VCaP (cell line): ENCODE measurements around the gene ANKRD40CL.

Source experiments
- H3K27ac ChIP-seq: fragments of 450-650 bp; 2 replicates; pipeline ENCODE4 v1.5.1; 2017
- CTCF ChIP-seq: fragments of 450-650 bp; conservative IDR thresholded peaks from 2 replicates; pipeline ENCODE4 v1.5.1; 2017; ENCODE audit warnings: mild to moderate bottlenecking, moderate library complexity

ANKRD40CL gene

DNA sequence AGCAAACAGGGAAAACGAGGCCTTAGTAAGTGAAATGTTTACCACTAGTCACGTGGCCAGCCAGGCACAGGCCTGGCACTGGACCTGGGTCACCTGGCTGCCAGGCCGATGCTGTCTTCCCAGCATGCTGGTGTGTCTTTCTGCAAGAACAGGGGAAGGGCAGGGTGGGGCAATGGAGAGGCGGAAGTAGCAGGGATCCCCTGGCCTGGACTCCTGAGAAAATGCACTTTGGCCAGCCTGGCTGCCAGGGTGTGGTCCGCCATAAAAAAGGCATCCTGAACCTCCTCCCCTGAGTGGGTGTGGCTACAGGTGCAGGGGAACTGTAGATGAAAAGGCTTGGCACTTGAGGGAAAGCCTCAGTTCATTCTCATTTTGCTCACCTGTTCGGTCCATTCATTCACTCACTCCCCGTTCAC lies 1.0 kb upstream of the ANKRD40CL start:
- no peak for TF ChIP-seq CTCF
- peak overlapping the region; percentile 80 for H3K27ac ChIP-seq

DNA sequence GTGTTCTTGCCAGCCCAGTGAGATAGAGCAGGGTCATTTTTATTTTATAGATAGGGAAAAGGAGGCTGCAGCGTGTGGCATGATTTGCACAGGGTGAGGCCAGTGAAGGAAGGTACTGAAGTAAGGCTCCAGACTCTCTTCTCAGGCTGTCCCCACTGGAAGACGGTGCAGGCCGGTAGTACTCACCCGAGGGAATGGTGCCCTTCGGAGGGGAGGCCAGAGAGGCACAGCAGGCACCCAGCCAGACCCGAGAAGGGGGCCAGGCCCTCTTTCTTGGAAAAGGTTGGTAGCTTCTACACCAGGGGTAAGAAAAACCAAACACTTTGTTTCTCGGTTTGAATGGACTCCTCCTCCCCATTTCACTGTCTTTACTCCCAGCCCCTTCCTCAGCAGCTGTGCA lies 288 bp downstream of the ANKRD40CL start:
- no peak for TF ChIP-seq CTCF
- peak overlapping the region; percentile 80; the same call in 1 of the 2 replicates for H3K27ac ChIP-seq

DNA sequence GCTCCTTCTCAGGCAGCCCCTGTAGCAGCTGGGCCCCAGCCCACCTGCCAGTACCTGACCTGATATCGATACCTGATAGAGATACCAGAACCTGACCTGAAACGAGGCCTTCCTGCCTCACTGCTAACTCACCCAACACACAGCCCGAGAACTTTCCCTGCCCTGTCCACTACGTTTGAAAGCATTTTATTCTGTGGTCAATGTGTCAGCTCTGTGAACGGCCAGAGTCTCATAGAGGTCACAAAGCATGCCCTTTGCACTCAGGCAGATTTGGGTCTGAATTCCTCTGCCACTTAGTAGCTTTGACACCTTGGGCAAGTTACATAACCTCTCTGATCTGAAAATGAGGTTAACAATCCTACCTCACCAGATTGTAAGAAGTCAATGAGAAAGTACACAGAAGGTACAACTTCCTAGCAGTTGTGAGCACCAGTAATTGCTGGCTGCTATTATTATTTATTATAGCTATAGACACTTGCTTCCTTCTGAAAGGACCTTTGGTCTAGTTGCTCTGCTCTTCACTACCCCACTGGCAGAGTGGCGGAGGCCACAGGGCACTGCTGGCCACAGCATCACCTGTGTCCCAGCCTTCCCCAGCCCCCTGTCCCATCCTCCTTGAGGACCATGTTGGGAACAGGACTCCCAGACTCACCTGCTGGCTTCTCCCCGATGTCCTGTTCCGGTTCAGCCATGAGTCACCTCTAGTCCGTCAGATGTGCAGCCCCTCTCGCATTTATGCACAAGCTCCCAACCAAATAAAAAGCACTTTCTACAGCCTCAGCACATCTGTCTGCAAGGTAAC lies 895 bp downstream of the ANKRD40CL start:
- no peak for TF ChIP-seq CTCF
- peak overlapping the region; percentile 80; the same call in 1 of the 2 replicates for H3K27ac ChIP-seq

- peak overlapping the region; percentile 80 for H3K27ac ChIP-seq
- no peak for TF ChIP-seq CTCF
Measured at GRCh38 chr17:50765454-50766221, 1.7 kb downstream of the ANKRD40CL start.

DNA sequence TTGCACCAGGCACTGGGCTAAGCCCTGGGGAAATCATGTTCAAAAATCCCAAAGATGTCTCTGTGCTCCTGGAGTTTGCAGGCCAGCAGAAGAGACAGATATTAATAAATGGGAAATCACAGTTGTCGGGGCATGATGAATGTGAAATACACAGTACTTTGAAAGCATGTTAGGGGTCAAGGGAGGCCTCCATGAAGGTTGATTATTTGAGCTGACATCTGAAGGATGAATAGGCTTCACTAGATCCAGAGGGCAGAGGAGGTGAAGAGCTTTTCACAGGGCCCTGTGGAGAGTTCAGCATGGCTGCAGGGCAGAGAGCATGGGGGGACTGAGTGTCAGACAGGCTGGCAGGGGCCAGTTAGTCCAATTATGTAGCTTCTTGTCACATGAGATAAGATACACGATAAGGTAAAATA lies 2.6 kb downstream of the ANKRD40CL start:
- no peak for TF ChIP-seq CTCF
- peak overlapping the region; percentile 80 for H3K27ac ChIP-seq

DNA sequence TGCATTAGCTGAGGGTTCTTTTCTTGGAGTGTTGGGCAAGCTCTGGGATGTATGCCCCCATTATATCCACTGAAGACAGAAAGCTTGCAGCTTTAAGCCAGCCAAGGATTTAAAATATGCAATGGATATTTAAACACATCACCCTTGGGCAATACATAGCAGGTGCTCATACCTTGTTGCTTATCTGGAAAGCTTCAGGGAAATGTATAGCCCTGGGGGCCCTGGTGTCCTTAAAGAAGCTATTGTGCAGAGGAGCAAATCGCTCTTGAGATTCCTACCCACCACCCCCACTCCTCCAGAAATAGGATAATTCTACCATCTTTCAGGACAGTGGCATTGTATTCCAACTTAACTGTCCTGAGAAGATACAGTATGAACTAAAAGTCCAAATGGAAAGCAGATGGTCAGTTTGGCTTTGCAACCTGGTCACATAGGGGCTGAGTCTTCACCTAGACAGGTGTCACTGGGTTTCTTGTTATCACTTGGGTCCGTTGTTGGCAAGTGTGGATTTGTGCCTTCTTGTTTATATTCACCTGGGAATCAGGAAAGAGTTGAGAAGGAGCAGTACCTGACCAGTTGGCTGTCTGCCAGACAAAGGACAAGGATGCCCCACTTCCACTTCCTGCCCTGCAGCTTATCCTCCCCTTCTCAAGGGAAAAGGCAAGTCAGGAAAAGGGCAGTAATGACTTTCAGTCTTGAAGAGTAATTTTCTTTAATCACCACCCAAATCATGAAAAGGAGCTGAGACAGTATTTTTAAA lies 3.4 kb downstream of the ANKRD40CL start:
- no peak for TF ChIP-seq CTCF
- H3K27ac ChIP-seq: peak overlapping the region; percentile 80

DNA sequence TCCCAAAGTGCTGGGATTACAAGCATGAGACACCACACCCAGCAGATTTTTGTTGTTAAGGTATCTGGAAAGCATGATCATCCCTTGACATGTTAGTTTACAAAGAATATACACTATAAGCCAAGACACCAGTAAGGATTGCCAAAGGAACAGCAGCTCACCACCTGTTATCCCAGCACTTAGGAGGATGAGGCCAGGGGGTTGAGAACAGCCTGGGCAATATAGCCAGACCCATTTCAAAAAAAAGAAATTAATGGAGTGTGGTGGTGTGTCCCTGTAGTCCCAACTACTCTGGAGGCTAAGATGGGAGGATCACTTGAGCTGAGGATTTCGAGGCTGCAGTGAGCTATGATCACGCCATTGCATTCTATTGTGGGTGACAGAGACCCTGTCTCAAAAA lies 5.1 kb downstream of the ANKRD40CL start:
- peak overlapping the region; percentile 80; the same call in 1 of the 2 replicates for H3K27ac ChIP-seq
- TF ChIP-seq CTCF: no peak
